ENCODE measurements around the gene CLEC11A.

- TF ChIP-seq NFYB (IDR thresholded peaks at IDR 0.05; ENCODE audit: insufficient read depth, low read depth, low read length) (no peak), HCFC1 (IDR thresholded peaks at IDR 0.05; ENCODE audit: low read length) (no peak)
- TF ChIP-seq, protein P1, sequence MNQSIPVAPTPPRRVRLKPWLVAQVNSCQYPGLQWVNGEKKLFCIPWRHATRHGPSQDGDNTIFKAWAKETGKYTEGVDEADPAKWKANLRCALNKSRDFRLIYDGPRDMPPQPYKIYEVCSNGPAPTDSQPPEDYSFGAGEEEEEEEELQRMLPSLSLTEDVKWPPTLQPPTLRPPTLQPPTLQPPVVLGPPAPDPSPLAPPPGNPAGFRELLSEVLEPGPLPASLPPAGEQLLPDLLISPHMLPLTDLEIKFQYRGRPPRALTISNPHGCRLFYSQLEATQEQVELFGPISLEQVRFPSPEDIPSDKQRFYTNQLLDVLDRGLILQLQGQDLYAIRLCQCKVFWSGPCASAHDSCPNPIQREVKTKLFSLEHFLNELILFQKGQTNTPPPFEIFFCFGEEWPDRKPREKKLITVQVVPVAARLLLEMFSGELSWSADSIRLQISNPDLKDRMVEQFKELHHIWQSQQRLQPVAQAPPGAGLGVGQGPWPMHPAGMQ (IDR thresholded peaks at IDR 0.05; ENCODE audit: borderline replicate concordance): no peak
Measured at GRCh38 chr19:50690439-50690838, 32.7 kb upstream of the CLEC11A start.
